Trophoblast cell (in vitro differentiated cells and primary cell): ENCODE measurements around the gene ERG.

Experiments used
- DNase-seq, 2 donors: peaks; one replicate each; pipeline ENCODE4 v3.0.0-alpha.2; 2016
- H2AFZ ChIP-seq: 2 replicates; pipeline ENCODE4 v1.6.1; 2013; ENCODE audit warnings: low read length, moderate library complexity, mild to moderate bottlenecking; ENCODE audit not compliant: insufficient read depth, poor library complexity
- H2AK5ac ChIP-seq: 2 replicates; pipeline ENCODE4 v1.6.1; 2013; ENCODE audit warnings: mild to moderate bottlenecking, low read length
- H2BK120ac ChIP-seq: 2 replicates; pipeline ENCODE4 v1.6.1; 2013; ENCODE audit warnings: low read length, mild to moderate bottlenecking, moderate library complexity; ENCODE audit not compliant: insufficient read depth, poor library complexity
- H2BK12ac ChIP-seq: 2 replicates; pipeline ENCODE4 v1.6.1; 2013; ENCODE audit warnings: mild to moderate bottlenecking, low read length, moderate library complexity
- H2BK5ac ChIP-seq: 2 replicates; pipeline ENCODE4 v1.6.1; 2013; ENCODE audit warnings: low read length, low read depth, moderate library complexity, mild to moderate bottlenecking; ENCODE audit not compliant: poor library complexity
- H3K14ac ChIP-seq: 2 replicates; pipeline ENCODE4 v1.6.1; 2013; ENCODE audit warnings: mild to moderate bottlenecking, low read length
- H3K18ac ChIP-seq: 2 replicates; pipeline ENCODE4 v1.6.1; 2013; ENCODE audit warnings: mild to moderate bottlenecking, low read length
- H3K23ac ChIP-seq: 2 replicates; pipeline ENCODE4 v1.6.1; 2013; ENCODE audit warnings: low read length
- H3K27ac ChIP-seq: 2 replicates; pipeline ENCODE4 v1.5.1; 2013; ENCODE audit warnings: low read depth, mild to moderate bottlenecking, inconsistent platforms, low read length, moderate library complexity
- H3K27me3 ChIP-seq: 2 replicates; pipeline ENCODE4 v1.6.1; 2013; ENCODE audit warnings: inconsistent platforms, mild to moderate bottlenecking, low read length, moderate library complexity; ENCODE audit not compliant: insufficient read depth
- H3K36me3 ChIP-seq, 2 experiments: 1 replicate in 1 of 2; 2 replicates in 1 of 2; pipeline ENCODE4 v1.6.1; 2013; ENCODE audit warnings: low read length in 2 of 2, mild to moderate bottlenecking in 2 of 2, moderate library complexity in 1 of 2; ENCODE audit not compliant: insufficient read depth in 2 of 2, control insufficient read depth in 1 of 2
- H3K4ac ChIP-seq: 2 replicates; pipeline ENCODE4 v1.6.1; 2013; ENCODE audit warnings: low read depth, mild to moderate bottlenecking, low read length, moderate library complexity
- H3K4me1 ChIP-seq, 2 experiments: 1 replicate in 1 of 2; 2 replicates in 1 of 2; pipeline ENCODE4 v1.6.1; 2013; ENCODE audit warnings: low read length in 2 of 2, mild to moderate bottlenecking in 2 of 2, moderate library complexity in 1 of 2; ENCODE audit not compliant: insufficient read depth in 2 of 2, control insufficient read depth in 1 of 2
- H3K4me2 ChIP-seq: 2 replicates; pipeline ENCODE4 v1.6.1; 2013; ENCODE audit warnings: inconsistent platforms, mild to moderate bottlenecking, low read length, moderate library complexity
- H3K4me3 ChIP-seq: 2 replicates; pipeline ENCODE4 v1.5.1; 2013; ENCODE audit warnings: mild to moderate bottlenecking, low read depth, low read length, inconsistent platforms
- H3K79me1 ChIP-seq: one replicate; pipeline ENCODE4 v1.6.1; 2013; ENCODE audit warnings: low read length
- H3K79me2 ChIP-seq: 2 replicates; pipeline ENCODE4 v1.6.1; 2013; ENCODE audit warnings: low read length, mild to moderate bottlenecking; ENCODE audit not compliant: control insufficient read depth, insufficient read depth, poor library complexity
- H3K9ac ChIP-seq: 2 replicates; pipeline ENCODE4 v1.6.1; 2013; ENCODE audit warnings: mild to moderate bottlenecking, low read length
- H3K9me3 ChIP-seq: 2 replicates; pipeline ENCODE4 v1.6.1; 2013; ENCODE audit warnings: low read depth, mild to moderate bottlenecking, control low read depth, inconsistent platforms, low read length; ENCODE audit not compliant: insufficient read depth
- H4K12ac ChIP-seq: 2 replicates; pipeline ENCODE4 v1.6.1; 2013; ENCODE audit warnings: low read depth, mild to moderate bottlenecking, low read length, moderate library complexity
- H4K8ac ChIP-seq: 2 replicates; pipeline ENCODE4 v1.6.1; 2013; ENCODE audit warnings: low read depth, mild to moderate bottlenecking, low read length, moderate library complexity
- H4K91ac ChIP-seq: one replicate; pipeline ENCODE4 v1.6.1; 2013; ENCODE audit warnings: low read depth, mild to moderate bottlenecking, low read length, moderate library complexity
- WGBS: extraction: QIAGEN DNeasy Blood & Tissue Kit; methylation state at CpG from one replicate; pipeline ENCODE4 v1.1.7; 2013; ENCODE audit warnings: missing lambda C conversion rate; ENCODE audit not compliant: insufficient read length, insufficient coverage; ENCODE audit errors: extremely low coverage; 5-methylcytosine and 5-hydroxymethylcytosine counted together

Gene ERG

DNA sequence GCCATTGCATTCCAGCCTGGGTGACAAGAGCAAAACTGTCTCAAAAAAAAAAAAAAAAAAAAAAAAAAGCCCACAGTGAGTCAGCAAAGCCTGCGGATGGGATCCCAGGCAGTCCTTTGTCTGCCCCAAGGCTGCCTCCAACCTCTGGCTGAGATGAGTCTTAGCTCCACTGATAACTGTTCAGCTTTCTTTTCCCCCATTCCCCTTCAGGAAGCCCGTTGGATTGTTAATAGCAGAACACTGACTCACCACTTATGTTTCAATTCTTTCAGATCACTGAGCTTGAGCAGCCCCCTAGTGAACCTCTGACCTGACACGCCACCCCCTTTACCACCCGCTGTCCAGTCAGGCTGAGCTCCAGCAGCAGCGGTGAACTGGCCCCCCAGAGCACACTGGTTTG, 57.5 kb downstream of the ERG start:
- H3K27me3 ChIP-seq = no peaks in the 10 kb centered on the region
- peak overlapping the region; percentile 18 for H4K91ac ChIP-seq
- DNase-seq = peak; percentile 60 to 69
- H4K8ac ChIP-seq = no peak overlapping the region
- H3K4me2 ChIP-seq = no peak overlapping the region
- H3K4me1 ChIP-seq = peaks cover 3% of the 10 kb centered on the region in 2 experiments
- peaks cover 9% of the 10 kb centered on the region for H3K79me1 ChIP-seq
- no peak overlapping the region for H3K4me3 ChIP-seq
- WGBS = no CpG with 5 or more reads among the region's 5 CpGs
- no peak overlapping the region for H3K27ac ChIP-seq
- no peak overlapping the region for H3K18ac ChIP-seq
- no peak overlapping the region for H2BK120ac ChIP-seq
- no peak overlapping the region for H3K4ac ChIP-seq
- H2BK5ac ChIP-seq = peak overlapping the region; percentile 19
- H2AK5ac ChIP-seq = no peak overlapping the region
- no peak overlapping the region for H2AFZ ChIP-seq
- H3K14ac ChIP-seq = peak overlapping the region; percentile 4
- peaks cover 2% of the 10 kb centered on the region for H3K9me3 ChIP-seq
- no peaks in the 10 kb centered on the region for H3K36me3 ChIP-seq
- H3K79me2 ChIP-seq = no peaks in the 10 kb centered on the region
- no peak overlapping the region for H3K9ac ChIP-seq
- no peak overlapping the region for H4K12ac ChIP-seq
- H3K23ac ChIP-seq = no peak overlapping the region
- H2BK12ac ChIP-seq = no peak overlapping the region

DNA sequence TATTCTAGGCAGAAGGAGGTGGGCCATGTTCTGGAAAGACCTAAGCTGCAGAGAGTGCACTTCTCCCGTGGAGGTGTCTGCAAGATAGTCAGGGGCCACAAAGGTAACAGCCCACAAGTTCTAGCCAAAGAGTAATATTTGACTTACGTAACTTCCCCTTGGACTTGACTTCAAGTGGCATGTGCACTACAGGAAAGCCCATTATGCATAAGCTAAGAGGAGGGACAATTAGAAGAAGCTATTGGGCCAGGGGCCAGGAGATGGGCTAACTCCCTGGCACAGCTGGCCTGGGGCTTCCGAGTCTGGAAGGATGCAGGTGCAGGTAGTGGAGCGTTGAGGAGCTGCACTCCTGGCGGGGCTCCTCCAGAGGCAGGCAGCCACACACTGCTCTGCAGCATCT, 58.3 kb downstream of the ERG start:
- Histone ChIP-seq H3K27ac (no peak overlapping the region), H3K79me2 (no peaks in the 10 kb centered on the region), H3K4me1 (peaks cover 3% of the 10 kb centered on the region in 2 experiments), H4K12ac (no peak overlapping the region), H4K8ac (no peak overlapping the region), H2BK12ac (peak overlapping the region; percentile 65), H2AFZ (no peak overlapping the region), H3K23ac (no peak overlapping the region), H3K79me1 (peaks cover 9% of the 10 kb centered on the region), H2BK5ac (no peak overlapping the region), H3K4ac (no peak overlapping the region), H3K36me3 (no peaks in the 10 kb centered on the region), H3K9me3 (peaks cover 2% of the 10 kb centered on the region), H2BK120ac (no peak overlapping the region), H3K14ac (peak overlapping the region; percentile 58), H3K9ac (no peak overlapping the region), H3K18ac (peak overlapping the region; percentile 39), H3K27me3 (no peaks in the 10 kb centered on the region), H2AK5ac (no peak overlapping the region), H3K4me2 (no peak overlapping the region), H3K4me3 (peak overlapping the region; percentile 14), H4K91ac (peak overlapping the region; percentile 76)
- no peak for DNase-seq
- WGBS = no CpG with 5 or more reads among the region's 5 CpGs

DNA sequence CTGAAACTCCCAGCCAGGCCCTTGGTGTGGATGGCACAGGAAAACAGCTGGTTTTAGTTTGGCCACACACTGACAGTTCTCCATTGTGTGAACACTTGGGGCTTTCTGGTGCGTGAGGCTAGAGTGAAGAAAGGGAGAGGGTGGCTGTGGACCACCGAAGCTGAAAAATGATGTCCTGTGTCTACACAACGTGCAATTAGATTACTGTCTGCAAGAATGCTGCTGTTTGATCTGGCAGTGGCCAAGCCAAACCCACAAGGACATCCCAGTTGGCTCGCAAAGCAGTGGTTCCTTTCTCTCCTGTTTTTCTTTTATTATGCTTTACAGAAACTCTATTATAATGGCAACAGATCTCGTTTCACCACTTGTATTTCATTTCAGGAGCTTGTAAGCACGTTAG, 58.9 kb downstream of the ERG start:
- no peak overlapping the region for H4K12ac ChIP-seq

DNA sequence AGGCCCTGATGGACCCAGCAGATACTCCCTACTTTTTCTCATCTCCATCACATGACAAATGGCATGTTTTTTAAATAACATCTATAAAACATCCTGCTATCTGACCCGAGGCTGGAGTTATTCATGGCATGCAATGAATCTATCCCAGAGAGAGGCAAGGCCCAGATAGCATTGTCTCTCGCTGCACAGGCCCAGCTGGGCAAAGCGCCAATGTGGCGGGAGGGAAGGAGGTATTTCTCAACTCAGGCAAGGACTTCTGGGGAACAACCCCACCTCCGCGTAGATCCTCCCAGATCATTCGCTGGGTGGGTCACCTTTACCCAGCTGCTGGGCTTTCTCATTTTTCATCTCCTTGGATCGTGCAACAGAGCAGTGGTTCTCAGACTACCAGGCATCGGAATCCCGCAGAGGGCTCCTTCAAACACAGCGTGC, 59.8 kb downstream of the ERG start:
- Histone ChIP-seq H3K4me1 (peaks cover 3% of the 10 kb centered on the region in 2 experiments), H3K4me3 (no peak overlapping the region), H3K27me3 (no peaks in the 10 kb centered on the region), H2AK5ac (no peak overlapping the region), H3K23ac (no peak overlapping the region), H2BK5ac (no peak overlapping the region), H2BK120ac (no peak overlapping the region), H3K18ac (no peak overlapping the region), H4K8ac (no peak overlapping the region), H3K9ac (no peak overlapping the region), H3K36me3 (no peaks in the 10 kb centered on the region), H4K91ac (no peak overlapping the region), H3K79me1 (peaks cover 9% of the 10 kb centered on the region), H3K4me2 (no peak overlapping the region), H2BK12ac (no peak overlapping the region), H3K9me3 (peaks cover 2% of the 10 kb centered on the region), H3K4ac (no peak overlapping the region), H4K12ac (no peak overlapping the region), H2AFZ (no peak overlapping the region), H3K14ac (no peak overlapping the region), H3K27ac (no peak overlapping the region), H3K79me2 (no peaks in the 10 kb centered on the region)
- no CpG with 5 or more reads among the region's 11 CpGs for WGBS
- DNase-seq = peak; percentile 23 to 52

More for the DNA sequence above, 58.9 kb downstream of the ERG start:
- WGBS = no CpG with 5 or more reads among the region's 6 CpGs
- Histone ChIP-seq H3K18ac (no peak overlapping the region), H3K9me3 (peaks cover 2% of the 10 kb centered on the region), H2AK5ac (no peak overlapping the region), H2AFZ (no peak overlapping the region), H3K4me3 (no peak overlapping the region), H4K8ac (no peak overlapping the region), H3K23ac (no peak overlapping the region), H3K4me2 (no peak overlapping the region), H2BK5ac (no peak overlapping the region), H3K36me3 (no peaks in the 10 kb centered on the region), H2BK12ac (peak overlapping the region; percentile 10), H3K27me3 (no peaks in the 10 kb centered on the region), H3K4ac (no peak overlapping the region), H3K79me1 (peaks cover 9% of the 10 kb centered on the region), H4K91ac (no peak overlapping the region), H3K4me1 (peaks cover 3% of the 10 kb centered on the region in 2 experiments), H2BK120ac (no peak overlapping the region), H3K9ac (no peak overlapping the region), H3K27ac (no peak overlapping the region), H3K14ac (no peak overlapping the region), H3K79me2 (no peaks in the 10 kb centered on the region)
- DNase-seq = no peak
